GM18873 (cell line): ENCODE measurements around the gene TLE5.
A peak's percentile ranks its signal among the peaks of the same experiment; 100 is the strongest.
"Not testable (repeated sequence)": the region's sequence is repeated elsewhere in the genome, so short reads cannot be mapped to it uniquely, and the experiment has no call there.

Experiments
- ATAC-seq: cut with Tn5 transposase; IDR thresholded peaks from one replicate; pipeline ENCODE4 v1.9.1; 2021; ENCODE audit warnings: mild to moderate bottlenecking, moderate library complexity, moderate number of reproducible peaks; ENCODE audit not compliant: unreplicated experiment, low FRiP score

TLE5 gene

DNA sequence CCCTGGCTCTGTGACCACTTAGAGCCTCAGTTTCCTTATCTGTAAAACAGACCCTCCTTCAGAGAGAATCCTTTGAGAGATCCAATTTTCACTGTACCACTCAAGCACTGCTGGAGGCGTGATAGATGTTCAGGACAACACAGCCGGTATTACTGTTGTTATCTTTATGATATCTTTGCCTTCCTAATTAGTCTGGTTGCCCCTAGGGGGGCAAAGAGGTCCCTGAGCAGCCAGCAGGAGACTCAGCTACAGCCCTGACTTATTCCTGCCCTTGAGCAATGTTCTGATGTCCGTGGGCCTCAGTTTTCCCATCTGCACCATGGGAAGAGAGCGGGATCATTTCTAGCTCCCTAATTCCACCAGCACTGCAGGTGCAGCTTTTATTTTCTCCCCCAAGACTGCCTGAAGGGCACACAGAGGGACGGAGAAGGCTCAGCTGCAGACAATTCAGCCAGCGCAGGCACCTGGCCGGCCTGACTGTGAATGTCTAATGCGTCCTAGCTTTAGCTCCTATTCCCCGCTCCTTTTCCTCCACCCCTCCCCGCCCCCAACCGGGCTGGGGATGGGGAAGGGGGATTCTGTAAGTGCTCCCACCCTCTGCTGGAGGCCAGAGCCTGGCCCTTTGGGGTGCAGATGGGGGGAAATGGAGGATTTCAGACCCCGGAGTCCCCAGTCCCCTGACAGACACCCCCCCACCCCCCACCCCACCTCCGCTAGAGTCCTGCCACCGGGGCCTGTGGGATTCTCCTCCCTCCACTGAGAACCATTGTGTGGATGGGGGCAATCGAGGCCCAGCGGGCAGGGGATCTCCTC is 16.2 kb downstream of the TLE5 start:
- ATAC-seq = no peak

DNA sequence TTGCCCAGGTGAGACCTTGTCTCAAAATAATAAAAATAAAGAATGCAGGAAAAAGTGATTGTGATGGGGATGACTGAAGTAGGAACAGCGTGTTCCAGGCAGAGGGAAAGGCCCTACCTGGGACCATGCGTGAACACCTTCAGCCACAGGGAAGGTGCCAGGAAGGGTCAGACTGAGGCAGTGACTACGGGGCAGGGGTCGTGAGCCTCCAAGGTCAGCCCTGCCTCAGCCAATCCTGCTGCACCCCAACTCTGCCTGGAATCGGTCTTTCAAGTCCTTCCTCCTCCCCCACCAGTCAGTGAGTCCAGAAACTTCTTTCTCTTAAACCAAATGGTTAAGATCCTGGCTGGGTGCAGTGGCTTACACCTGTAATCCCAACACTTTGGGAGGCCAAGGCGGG is 17.1 kb downstream of the TLE5 start:
- no peak for ATAC-seq

DNA sequence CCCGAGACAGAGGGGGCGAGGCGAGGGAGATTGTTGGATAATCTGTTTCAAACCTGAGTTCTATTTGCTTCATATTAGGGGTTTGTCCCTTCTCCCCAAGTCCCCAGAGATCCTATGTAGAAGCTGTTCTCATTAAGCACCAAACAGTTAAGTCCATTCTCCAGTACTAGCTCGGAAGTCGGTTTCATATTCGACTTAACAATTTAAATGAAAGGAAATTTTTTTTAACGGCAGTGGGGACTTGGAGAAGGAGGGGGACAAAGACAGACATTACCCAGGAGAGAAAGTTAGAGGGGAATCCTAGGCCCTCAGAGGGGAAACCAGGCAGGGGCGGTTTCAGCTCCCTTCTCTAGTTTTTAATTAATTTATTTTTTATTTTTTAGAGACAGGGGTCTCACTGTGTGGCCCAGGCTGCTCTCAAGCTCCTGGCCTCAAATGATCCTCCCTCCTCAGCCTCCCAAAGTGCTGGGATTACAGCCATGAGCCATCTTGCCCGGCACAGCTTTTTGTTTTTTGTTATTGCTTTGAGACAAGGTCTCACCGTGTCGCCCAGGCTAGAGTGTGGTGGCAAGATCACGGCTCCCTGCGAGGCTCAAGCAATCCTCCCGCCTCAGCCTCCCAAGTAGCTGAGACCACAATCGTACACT is 19.6 kb downstream of the TLE5 start:
- ATAC-seq = no peak

DNA sequence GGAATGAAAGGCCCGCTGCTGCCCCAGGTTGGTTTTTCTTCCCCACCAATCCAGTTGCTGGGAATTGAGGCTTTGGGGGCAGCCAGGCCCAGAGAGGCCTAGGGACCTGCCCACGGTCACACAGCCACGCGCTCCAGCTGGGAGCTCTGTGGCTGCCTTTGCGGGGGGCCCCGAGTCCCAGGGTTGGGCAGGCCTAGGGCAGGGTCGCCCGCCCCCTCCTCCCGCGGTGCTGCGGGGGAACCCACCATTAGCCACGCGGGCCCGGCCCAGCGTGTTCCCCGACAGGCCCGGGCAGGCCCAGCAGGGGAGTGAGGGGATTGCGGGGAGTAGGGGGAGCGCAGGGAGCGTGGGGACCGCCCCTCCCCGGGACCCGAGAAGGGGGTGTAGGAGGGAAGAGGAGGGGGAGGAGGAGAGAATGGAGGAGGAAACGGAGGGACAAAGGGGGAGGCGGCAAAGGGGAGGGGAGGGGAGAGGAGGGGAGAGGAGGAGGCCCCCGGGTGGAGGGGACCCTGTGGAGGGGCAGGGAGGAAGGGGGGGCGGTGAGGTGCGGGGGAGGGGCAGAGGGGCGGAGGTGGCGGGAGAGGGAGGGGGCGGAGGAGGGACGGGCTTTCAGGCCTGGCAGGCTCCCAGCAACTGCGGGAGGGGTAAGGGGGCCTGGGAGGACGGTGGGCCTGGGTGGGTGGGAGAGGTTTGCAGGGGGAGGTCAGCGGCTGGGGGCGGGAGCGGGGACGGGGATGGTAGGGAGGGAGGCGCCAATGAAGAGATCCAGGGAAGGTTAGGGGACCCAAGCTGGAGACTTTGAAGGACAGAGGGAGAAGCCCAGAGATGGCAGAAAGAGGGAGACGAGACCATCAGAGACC is 20.3 kb downstream of the TLE5 start:
- no peak for ATAC-seq

DNA sequence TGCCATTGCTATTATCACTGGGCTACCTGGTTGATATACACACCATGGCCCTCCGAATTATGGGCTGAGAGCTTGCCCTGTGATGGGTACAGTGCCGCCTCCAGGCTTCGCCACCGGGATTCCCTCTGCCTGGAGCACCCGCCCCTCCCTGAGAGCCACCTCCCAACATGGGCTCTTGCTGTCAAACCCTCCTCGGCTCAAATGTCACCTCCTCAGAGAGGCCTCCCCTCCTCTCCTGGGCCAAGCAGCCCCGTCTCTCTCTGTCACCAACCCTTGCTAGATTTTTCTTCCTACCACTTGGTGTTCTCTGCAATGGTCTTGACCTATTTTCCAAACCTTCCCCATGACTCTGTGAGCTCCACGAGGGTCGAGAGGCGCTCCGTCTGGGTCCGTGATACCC is 21.0 kb downstream of the TLE5 start:
- ATAC-seq = no peak

DNA sequence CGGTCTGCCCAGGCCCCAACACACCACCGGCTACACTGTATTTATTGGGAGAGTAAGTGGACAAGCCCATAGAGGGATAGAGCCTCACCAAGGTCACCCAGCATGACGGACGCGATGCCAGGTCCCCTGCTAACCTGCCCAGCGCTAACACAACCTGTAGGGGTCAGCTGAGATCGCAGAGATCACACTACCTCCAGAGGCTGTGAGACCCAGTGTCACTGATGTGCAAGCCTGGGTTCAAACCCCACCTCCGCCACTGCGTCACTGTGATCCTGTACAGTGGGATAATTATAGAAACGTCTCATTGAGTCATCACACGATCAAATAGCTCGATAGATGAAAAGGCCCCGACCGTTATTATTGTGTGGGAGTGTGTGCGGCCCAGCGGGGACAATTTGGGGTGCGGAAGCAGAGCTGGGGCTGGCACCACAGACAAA is 22.6 kb downstream of the TLE5 start:
- ATAC-seq = no peak

DNA sequence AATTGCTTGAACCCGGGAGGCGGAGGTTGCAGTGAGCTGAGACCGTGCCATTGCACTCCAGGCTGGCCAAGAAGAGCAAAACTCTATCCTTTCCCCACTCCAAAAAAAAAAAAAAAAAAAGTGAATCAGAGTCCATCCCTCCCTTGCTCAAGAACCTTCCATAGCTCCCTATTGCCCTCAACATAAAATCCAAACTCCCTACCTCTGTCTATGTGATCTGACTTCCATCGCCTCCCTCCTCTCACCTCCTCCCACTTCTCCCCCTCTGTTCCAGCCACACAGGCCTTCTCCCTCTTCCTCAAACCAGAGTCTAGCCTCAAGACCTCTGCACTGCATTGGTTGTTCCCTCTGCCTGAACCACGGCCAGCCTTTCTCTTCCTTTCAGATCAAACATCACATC is 23.2 kb downstream of the TLE5 start:
- no peak for ATAC-seq

DNA sequence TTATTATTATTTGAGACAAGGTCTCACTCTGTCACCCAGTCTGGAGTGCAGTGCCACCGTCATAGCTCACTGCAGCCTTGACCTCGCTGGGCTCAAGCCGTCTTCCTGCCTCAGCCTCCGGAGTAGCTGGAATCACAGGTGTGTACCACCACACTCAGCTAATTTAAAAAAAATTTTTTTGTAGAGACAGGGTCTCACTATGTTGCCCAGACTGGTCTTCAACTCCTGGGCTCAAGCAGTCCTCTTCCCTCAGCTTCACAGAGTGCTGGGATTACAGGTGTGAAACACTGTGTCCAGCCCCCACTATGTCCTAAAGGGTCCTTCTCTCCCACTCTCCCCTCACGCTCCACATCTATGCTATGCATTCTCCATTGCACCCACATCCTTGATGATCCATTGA is 24.1 kb downstream of the TLE5 start:
- ATAC-seq = no peak

DNA sequence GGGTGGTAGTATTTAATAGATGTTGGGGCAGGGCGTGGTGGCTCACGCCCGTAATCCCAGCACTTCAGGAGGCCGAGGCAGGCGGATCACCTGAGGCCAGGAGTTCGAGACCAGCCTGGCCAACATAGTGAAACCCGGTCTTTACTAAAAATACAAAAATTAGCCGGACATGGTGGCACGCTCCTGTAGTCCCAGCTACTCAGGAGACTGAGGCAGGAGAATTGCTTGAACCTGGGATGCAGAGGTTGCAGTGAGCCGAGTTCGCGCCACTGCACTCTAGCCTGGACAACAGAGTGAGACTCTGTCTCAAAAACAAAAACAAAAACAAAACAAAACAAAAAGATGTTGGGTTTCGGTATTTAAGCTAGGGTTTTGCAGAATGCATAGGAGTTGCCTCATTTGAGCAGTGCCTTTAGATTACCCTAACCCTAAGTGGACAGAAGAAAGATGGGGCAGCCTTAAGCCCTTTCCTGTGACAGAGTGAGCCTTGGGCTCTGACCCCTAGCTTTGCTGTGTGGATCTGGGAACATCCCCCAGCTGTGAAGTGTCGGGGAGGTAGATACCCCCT is 25.2 kb downstream of the TLE5 start:
- ATAC-seq = not testable (repeated sequence)

DNA sequence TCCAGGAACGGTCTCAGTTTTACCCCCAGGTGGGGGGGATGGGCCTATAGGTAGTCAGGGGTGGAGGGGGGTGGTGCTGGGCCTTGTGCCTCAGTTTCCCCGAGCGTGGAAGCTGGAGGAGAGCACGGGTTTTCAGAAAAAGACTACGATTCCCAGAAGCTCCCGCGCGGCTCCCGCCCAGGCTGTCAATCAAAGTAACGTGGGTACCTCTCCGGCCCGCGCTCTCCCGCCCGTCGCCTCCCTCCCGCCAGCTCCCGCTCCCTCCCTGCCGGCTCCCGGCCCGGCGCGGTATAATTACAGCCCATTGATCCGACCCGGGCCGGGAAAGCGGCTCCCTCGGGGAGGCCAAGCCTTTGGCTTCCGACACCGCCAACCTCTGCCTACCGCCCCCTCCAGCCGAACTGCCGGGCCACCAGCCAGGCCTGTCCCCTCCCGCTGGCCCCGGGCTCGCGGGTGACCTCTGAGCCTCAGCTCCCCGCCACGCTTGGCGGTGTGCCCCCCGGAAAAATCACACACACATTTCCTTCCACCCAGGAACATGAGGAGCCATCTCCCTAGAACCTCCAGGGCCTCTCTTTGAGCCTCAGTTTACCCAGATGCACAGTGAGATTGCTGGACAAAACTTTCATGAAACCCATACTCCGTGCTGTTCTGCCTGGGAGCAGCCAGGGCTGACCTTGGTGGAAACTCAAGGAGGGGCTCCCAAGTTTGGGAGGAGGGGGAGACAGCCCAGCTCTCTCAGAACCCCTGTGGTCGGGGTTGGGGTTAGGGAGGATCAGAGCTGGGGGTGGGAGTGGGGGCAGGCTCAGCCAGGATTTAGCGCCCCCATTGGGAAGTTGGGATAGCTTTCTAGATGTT is 25.9 kb downstream of the TLE5 start:
- no peak for ATAC-seq

DNA sequence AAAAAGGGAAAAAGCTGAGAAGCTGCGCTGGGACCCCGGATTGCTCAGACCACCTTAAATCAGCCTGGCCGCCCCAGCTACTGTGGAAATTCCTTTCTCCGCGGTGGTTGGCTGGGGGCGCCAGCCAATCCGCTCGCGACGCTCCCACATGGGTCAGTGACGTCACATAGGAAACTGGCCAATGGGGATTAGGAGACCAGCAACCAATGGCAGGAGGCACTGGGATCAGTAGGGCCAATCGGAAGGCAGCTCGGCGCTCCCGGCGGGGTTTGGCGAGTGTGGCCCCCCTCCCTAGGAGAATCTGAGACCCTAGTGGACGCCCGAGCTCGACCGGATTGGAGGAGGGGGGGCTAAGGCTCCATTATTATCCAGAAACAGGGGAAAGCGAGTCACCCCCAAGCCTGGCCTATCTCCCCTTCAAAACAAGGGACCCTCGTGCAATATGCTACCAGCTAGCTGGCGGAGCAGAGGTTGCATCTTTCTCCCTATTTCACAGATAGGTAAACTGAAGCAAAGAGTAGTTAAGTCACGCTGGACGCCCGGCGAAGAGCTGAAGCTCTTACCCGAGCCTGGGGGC is 26.7 kb downstream of the TLE5 start:
- peak; percentile 78 for ATAC-seq

DNA sequence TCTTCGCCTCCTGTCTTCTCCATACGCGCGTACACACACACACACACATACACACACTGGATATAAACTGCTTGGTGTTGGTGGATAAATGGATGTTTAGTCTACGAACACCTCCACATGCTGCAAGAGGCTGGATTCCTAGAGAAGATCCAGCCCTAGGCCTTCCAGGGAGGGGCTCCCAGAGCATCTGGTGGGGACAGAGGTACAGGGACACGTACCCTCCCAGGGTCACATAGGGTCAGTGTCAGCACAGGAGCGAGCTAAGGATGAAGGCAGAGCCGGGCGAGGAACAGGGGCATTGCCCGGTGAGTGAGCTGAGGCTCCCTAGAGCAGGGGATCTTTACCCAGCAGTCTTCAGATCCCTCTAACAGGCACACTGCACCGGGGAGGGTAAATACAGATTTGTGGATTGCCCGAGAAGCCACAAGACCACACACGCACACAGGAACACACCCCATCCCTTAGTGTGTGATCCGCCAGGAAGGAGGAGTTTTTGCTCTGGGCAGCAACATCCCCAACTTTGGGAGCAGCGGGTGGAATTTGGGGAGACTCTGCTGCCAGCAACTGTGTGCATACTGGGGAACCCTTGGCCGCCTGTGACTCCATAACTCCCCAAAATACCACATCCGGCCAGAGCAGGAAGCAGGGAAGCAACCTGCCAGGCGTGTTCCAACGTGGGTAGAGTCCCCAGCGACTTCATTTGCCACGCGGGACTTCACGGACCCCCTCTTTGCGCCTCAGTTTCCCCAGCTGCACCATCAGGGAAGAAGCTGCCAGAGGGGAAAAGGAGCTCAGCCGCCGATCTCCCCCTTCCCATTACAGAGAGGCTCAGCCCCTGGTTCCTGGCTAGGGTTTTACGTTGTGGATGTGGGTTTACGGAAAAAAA is 27.4 kb downstream of the TLE5 start:
- no peak for ATAC-seq

DNA sequence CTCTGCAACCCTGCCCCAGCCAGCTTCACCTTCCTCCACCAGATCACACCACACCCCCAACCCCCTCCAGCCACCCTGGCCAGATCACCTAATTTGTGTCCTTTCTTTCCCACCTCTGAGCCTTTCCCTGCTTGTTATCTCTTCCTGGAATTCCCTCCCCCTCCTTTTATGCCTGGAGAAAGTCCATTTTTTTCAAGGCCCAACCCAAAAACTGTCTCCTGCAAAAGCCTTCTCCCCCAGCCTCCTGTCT is 28.0 kb downstream of the TLE5 start:
- no peak for ATAC-seq

DNA sequence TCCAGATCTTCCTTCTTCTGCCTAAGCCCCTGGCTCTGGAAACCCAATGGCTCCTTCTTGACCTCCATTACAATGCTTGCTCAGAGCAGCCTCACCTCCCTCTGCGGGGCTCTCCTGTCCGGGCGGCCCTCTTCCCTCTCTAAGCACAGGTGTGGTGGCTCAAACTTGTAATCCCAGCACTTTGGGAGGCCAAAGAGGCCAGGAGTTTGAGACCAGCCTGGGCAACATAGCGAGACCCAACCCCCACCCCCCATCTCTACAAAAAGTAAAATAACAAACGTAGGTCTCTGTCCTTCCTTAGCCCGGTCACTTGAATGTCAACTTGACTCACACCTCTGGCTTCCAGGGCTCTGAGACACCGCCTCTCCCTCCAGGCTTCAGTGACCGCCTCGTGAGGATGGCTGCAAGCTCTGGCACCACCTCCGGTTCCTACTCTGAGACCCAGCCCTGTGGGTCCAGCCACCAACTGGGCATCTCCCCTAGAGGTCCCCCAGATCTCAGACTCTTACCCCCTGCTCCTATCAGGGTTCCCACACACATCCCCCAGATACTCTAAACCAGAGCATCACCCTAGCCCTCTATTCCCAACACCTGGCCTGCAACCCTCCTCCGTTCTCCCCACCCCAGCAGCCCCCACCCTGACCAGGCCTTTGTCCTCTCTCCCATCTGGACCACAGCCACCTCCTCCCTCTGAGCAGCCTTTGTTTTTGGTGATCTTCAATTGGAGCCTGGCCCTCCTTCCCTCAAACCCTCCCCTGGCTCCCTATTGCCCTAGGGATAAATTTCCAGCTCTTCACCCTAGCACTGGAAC is 28.5 kb downstream of the TLE5 start:
- ATAC-seq = no peak

DNA sequence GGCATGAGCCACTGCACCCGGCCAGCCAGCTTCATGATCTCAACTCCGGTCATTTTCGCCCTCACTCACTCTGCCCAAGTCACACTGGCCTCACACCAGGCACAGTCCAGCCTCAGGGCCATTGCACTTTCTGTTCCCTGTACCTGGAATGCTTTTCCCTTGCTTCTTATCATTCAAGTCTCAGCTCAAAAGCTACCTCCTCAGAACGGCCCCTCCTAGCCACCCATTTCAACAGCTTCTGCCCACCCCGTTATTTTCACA is 30.8 kb downstream of the TLE5 start:
- no peak for ATAC-seq

DNA sequence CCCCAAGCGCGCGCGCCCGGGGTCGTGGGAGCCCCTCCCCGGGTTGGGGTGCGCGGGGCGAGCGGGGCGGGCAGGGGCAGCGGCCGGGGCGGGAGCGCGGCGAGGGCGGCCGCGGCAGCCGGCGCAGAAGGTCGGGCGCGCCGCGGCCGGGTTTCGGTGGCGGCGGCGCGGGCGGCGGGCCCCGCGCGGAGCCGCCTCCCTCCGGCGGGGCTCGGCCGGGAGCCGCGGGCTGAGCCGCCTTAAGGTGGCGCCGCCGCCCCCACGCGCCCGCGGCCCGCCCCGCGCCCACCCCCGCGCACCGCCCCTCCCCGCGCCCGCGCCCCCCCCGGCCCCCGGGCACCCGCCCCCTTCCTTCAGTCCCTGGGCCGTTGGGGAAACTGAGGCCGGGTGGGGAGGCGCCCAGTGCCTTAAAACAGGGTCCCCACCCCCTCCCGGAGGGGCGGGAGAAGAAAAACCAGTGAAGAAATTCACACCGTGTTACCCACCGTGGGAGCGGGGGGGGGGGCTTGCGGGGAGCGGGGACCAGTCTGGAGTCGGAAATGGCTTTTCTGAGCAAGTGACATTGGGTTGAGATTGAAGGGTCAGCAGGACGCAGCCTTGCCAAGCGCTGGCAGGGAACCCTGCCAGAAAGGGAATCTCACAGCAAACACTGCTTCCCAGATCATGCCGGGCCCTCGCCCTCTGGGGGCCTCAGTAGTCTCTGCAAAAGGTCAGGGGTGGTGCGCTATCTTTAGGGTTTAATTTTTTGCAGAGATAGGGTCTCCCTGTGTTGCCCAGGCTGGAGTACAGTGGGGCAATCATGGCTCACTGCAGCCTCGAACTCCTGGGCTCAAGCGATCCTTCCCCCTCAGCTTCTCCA is 33.0 kb downstream of the TLE5 start, which contains the start of gene TLE2:
Gene TLE2 (minus strand): TSS at position 216 of the 859 bp plus-strand sequence. CDS start 376 bp downstream, outside the sequence.
- no peak for ATAC-seq

DNA sequence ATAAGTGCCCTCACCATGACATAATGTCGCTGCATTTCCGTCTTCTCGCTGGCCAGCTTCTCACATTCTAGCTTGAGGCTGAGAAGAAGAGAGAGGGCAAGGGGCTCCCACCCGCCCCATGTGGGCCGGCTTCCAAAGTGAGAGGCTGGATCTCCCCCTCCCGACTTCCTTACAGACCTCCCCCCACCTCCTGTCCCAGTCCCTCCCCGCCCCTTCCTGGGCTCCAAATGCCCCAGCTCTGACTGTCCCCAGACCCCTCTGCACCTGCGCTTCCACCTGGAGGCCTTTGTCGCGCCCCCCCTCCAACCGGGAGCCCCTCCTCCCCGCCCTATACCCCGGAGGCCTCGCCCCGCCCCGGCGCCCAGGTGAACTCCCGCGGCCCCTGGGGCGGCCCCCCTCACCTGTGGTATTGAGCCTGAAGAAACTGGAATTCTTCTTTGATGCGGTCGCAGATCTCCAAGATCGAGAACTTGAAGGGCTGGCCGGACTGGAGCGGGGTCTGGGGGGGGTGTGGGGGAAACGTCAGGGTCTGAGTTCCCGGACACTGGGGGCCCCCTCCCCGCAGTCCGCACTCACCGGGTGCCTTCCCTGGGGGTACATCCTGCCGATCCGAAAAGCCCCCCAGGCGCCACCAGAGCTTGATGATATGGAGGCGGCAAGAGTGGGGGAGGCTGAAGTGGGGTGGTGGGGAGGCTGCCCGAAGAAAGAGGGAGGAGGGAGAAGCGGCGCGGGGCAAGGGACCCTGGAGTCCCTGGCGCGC is 33.8 kb downstream of the TLE5 start:
- ATAC-seq = no peak
